Epithelial cell of proximal tubule (primary cell): ENCODE measurements around the gene LAMA1. TPM values are rescaled to one million over a fixed set of nuclear protein-coding genes. Genes with fewer than 3 reads are reported as not detected.

ENCODE experiments used
- DNase-seq: peaks from one replicate; pipeline ENCODE4 v3.0.0-alpha.2; 2011; ENCODE audit warnings: low read depth
- H3K4me3 ChIP-seq: 2 replicates; pipeline ENCODE4 v1.5.1; 2011; ENCODE audit warnings: low read depth, mild to moderate bottlenecking, low read length
- total RNA-seq: library from RNA; depleted of rRNA; stranded (reverse); fragments of >200 nt; gene quantifications from 2 replicates; pipeline ENCODE4 v1.2.3, GENCODE V29; 2015
- TF ChIP-seq, protein P1 (sequence below): conservative IDR thresholded peaks from 2 replicates; pipeline ENCODE4 v1.5.1; 2012; ENCODE audit warnings: low read depth, mild to moderate bottlenecking, low read length

LAMA1 gene
- total RNA-seq, 1 donor from 2014 or later = 23.2 TPM

DNA sequence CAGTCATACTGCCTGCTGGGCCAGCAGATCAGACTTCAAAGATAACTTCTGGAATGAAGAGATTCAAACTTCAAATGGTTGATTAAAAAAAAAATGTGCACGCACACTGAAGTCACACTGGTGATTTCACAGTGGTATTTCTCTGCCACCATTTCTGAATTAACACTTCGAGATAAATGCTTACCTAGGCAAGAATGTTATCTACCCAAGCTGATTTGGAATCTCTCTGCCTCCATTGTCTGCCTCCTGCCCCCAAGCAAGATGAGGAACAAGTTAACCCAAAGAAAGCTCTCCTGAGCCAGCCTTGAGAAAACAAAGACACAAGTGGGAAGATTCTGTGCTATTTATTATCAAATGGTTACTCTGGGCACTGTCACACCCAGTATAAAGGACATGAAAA, 6.5 kb downstream of the LAMA1 start:
- TF ChIP-seq, protein P1, sequence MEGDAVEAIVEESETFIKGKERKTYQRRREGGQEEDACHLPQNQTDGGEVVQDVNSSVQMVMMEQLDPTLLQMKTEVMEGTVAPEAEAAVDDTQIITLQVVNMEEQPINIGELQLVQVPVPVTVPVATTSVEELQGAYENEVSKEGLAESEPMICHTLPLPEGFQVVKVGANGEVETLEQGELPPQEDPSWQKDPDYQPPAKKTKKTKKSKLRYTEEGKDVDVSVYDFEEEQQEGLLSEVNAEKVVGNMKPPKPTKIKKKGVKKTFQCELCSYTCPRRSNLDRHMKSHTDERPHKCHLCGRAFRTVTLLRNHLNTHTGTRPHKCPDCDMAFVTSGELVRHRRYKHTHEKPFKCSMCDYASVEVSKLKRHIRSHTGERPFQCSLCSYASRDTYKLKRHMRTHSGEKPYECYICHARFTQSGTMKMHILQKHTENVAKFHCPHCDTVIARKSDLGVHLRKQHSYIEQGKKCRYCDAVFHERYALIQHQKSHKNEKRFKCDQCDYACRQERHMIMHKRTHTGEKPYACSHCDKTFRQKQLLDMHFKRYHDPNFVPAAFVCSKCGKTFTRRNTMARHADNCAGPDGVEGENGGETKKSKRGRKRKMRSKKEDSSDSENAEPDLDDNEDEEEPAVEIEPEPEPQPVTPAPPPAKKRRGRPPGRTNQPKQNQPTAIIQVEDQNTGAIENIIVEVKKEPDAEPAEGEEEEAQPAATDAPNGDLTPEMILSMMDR = no peak
- DNase-seq = no peak
- no peak overlapping the region for H3K4me3 ChIP-seq

DNA sequence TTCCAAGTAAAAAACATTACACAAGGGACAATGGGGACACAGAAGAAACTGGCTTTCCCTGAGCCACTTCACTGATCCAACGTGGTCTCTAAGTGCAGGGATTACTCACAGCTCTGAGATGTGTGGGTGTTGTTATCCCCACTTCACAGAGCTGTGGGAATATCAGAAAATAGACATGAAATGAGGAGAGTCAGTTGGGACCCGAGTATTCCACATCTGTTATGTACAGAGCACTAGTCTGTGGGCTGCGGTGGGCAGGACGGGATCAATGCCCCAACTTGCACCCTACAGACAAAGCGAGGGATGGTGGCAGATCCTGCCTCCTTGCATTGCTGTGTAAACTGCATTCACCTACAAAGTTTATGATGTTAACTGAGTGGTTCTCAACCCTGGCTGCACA, 11.7 kb downstream of the LAMA1 start:
- no peak for DNase-seq
- TF ChIP-seq, protein P1 = no peak
- no peak overlapping the region for H3K4me3 ChIP-seq

DNA sequence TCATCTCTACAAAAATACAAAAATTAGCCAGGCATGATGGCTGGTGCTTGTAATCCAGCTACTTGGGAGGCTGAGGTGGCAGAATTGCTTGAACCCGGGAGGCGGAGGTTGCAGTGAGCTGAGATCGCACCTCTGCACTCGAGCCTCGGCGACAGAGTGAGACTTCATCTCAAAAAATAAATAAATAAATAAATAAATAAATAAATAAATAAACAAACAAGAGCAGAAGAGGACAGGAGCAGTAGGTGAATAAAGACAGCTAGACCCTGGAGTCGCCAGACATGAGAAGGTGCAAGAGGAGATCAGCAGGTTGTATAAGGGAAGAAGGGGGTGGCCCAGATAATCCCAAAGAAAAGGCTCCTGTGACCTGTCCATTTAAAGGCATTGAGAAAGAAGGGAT, 12.3 kb downstream of the LAMA1 start:
- no peak for DNase-seq
- H3K4me3 ChIP-seq = no peak overlapping the region
- TF ChIP-seq, protein P1 = no peak

DNA sequence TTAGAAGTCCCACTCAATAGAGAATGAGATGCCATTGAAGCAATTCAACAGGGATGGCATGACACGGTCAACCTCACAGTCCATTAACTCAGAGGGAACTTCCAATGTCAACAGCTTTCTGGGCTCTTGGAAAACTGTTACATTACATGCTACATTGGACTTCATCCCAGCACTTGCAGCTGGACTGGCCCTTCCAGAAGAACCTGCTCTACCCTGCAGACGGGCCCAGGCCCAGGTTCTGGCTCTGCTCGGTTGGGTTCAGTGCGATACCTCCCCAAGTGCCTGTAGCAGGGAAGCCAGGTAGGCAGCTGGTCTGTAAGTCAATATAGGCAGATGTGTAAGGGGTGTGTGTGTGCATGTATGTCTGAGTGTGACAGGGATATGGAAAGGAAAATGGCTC, 12.9 kb downstream of the LAMA1 start:
- no peak for DNase-seq
- TF ChIP-seq, protein P1 = no peak
- no peak overlapping the region for H3K4me3 ChIP-seq

DNA sequence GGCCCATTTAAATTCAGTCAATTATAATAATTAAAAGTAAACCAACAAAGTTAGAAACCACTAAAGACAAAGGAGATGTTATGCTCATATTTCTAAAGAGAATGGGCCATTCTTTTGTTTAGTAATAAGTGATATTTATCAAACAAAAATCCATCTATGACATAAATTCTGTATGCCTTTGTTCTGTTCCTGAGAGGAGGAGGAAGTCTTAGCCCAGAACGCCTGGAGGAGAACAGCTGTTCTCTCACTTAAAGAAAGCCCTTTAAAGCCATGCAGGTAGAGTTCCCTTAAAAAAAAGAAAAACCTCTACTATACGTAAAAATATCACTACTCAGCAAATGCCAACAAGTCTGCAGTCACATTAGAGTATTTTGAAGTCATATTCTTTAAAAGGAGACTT, 15.5 kb downstream of the LAMA1 start:
- DNase-seq = no peak
- no peak overlapping the region for H3K4me3 ChIP-seq
- TF ChIP-seq, protein P1 = no peak

DNA sequence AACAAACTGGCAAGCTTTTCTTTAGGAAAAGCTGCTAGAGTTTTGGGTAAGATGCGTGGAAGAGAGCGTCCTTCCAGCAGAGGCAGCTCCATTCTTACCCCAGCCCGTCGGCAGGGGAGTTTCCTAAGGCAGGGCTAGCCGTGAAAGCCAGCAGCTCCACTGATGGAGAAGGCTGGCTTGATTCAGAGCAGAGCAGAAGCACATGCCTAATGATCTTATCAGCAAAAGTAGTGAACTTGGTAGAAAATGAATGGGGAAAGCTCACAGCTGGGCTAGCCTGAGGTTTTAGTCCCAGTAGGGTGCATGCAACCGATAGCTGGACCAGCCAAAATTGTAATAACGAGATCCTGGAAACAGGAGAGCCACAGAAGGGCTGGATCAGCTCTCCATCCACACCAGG, 20.8 kb downstream of the LAMA1 start:
- TF ChIP-seq, protein P1 = no peak
- no peak overlapping the region for H3K4me3 ChIP-seq
- DNase-seq = no peak

DNA sequence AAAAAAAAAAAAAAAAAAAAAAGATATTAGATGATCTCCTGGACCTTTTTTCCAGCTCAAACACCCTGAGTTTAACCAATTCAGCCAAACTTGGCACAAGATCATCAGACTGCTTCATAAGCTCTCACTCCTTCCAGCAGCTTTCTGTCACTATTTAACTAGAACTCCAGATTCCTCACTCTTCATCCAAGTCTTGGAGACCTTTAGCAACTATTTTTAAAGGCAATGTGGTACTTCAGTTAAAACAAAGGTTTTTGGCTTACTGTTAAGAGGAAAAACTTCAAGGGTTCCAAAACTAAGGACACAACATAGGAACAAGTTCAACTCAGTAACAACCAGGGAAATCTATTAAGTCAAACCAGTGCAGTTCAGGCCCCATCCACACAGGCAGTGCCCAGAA, 23.2 kb downstream of the LAMA1 start:
- TF ChIP-seq, protein P1 = no peak
- H3K4me3 ChIP-seq = no peak overlapping the region
- peak; percentile 52 for DNase-seq
